Kidney capillary endothelial cell (primary cell): ENCODE results near the gene ASTN2.

Experiments used
- DNase-seq: peaks from one replicate; pipeline ENCODE4 v3.0.0-alpha.2; 2018; ENCODE audit warnings: low spot score

Gene ASTN2

DNA sequence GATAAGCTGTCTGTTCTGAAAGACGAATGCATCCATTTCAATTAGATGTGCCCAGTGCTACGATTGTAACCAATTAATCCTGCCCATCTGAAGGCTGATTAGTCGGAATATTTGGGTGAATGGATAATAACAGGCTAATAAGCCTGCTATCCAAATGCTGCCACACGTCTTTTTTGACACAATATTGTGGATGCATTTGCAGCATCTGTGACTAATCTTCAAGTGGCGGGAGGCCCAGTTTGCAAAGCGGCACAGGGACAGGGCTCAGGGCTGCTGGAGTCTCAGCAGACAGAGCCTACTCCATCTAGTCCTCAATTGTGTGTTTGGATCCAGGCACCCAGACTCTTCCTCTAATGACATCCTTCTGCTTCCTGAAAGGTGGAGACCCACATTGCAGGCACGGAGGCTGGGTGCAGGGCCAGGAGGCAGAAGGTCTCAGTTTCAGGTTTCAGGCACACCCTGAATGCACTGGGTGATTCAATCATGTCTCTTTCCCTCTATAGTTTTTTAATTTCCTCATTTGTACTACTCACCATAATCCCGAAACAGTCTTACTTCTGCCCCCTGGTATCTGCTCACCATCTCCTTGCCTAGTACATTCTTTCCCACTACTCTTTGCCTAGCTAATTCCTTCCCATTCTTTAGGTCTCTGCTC is 169.6 kb downstream of the ASTN2 start:
- DNase-seq = no peak

DNA sequence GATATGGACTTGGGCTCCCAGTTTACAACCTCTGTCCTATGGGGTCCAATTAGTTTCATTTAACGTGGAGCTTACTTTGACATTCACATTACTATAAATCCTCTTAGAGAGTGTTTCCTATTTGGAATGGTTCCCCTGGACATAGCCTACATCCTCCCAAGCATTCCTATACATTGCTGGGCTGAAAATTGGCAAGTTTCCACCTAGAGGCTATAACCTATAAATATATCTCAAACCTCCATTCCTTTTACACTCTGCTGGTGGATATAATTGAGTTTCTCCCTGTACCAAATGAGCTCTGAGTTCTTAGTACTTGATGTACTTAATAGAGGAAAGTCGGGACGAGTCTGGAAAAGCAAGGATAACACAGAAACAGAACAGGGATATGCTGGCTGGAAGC is 172.8 kb downstream of the ASTN2 start:
- no peak for DNase-seq

DNA sequence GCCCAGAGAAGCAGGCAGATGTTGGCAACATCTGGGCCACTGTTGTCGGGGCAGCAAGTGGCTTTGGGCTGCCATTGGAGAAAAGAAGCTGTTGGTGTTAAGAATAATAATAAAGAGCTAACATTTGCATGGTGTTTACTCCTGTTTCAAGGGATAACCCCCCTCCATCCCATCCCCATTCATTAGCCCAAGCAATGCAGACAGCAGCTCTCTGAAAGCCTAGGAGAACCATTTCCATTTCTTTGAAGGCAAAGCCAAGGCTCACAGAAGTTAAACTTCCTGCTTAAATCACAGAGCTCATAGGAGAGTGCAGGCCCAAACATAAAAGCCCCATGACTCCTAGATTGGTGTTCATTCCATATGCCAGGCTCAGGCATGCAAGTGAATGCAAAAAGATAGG is 175.4 kb downstream of the ASTN2 start:
- no peak for DNase-seq

DNA sequence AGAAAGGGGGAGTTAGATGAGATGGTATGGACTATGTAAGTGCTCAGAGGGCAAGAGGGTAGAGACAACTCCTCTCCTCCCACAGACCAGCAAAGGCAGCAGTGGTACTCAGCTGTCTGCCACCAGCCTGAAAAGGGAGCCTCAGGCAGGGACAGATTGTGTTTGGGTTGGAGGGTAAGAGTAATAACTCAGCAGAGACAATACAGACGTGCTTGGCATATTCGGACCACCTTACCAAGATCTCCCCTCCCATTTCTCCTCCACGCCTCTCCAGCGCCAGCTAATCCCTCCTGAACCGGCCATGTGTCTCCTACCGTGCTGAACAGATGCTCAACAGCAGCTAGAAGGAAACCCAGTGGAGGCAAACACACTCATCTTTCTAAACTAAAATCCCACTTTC is 180.8 kb downstream of the ASTN2 start:
- DNase-seq = no peak

DNA sequence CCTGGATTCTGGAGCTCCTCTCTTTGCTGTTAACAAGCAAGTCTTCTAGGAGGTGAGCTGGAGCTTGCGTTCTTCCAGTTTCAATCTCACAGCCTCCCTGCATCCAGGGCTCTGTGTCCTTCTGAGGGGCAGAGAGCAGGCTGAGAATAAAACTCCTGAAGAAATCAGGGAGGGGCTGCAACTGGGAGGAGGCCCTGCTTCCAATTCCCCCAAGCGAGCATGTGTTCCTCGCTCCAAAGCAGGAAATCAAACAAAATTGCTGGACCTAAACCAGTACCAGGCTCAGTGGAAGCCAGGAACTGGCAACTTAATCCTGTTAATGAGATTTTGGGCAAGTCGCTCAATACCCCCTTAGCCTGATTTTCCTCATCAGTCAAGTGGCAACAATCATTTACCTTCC is 181.8 kb downstream of the ASTN2 start:
- DNase-seq = no peak

DNA sequence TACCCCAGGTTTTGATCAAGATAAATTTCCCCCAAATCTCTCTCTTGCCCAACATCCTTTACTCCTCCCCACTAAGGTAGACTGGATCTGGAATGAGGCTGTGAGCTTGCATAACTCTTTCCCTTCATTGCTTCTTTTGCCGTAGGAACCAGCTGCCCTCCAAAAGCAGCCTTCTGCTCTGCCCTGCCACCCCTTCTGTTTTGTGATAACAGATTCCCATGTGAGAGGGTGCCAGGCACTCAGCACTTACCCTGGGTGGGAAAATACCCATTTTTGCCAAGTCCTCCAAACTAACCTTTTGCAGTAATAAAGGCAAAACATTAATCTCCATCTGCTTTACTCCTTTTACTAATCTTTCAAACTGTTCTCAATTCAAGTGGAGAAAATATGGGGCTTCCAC is 182.6 kb downstream of the ASTN2 start:
- no peak for DNase-seq

DNA sequence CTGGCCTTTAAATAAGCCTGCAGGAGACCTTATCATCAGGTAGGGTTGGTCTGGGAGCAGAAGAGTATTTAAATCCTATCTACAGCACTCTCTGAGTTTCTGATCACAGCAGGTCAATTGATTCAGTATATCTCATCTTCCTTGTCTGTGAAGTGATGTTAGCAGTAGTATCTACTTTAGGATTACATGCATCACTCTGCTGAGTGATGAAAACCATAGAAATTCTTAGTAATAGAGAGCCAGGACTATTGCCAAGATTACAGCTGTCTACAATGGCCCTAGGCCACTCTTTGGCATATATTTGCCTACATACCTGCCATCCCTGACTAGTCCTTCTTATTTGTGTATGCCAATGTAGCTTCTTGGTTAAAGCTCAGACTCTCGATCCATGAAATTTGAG is 183.8 kb downstream of the ASTN2 start:
- DNase-seq = no peak

DNA sequence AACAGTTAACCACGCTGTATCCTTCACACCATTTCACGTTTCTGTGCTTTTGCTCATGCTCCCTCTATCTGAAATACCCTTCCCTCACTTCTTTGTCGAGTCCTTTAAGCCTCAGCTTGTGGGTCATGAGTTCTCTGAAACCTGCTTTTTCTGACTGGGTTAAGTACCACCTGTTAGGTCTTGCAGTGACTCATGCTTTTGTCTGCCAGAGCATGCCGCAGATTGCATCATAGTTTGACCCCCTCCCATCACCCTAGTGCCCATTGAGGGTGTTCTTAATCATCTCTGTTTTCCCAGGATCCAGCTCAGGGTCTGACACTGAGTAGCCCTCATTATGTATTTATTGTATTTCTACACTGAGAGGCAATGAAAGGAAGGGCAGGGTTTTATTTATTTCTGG is 190.2 kb downstream of the ASTN2 start:
- DNase-seq = no peak

DNA sequence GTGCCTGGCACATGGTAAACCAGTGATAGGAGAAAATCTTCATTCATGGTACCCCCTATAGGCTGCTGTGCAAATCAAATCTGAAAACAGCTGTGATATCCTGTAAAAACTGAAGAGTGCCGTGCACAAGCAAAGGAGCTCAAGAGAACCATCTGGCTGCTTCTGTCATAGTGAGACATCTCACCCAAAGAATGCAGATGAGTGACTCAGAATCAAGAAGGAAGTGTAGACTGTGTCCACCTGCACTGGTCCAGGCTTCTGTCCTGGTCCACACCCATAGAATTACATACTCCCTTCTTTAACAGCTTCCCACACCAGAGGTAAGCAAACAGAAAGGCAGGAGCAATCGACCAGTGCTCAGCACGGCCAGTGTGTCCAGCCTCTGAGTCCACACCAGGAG is 195.9 kb downstream of the ASTN2 start:
- no peak for DNase-seq

DNA sequence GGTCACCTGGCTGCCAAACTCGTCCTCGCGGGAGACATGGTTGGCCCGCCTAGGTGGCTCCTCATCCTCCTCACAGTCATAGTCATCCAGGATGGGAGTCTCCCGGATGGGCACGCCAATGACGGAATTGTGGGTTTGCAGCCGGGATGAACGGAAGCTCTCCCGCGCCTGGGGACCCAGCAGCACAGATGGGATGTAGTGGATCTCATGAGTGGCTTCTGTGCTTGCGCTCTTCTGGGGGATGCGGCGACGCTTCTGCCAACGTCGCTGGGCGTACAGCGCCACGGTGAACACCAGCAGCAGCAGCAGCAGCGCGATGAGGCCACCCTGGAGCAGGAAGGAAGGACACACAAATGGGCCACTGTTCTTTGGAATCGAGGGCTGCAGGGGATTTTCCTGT is 200.4 kb downstream of the ASTN2 start:
- no peak for DNase-seq

DNA sequence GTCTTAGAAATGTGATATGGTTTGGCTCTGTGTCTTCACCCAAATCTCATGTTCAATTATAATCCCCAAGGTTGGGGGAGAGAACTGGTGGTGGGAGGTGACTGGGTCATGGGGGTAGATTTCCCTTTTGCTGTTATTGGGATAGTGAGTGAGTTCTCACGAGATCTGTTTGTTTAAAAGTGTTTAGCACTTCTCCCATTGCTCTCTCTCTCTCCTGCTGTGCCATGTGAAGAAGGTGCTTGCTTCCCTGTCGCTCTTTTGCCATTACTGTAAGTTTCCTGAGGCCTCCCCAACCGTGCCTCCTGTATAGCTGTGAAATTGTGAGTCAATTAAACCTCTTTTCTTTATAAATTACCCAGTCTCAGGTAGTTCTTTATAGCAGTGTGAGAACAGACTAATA is 203.6 kb downstream of the ASTN2 start:
- no peak for DNase-seq

DNA sequence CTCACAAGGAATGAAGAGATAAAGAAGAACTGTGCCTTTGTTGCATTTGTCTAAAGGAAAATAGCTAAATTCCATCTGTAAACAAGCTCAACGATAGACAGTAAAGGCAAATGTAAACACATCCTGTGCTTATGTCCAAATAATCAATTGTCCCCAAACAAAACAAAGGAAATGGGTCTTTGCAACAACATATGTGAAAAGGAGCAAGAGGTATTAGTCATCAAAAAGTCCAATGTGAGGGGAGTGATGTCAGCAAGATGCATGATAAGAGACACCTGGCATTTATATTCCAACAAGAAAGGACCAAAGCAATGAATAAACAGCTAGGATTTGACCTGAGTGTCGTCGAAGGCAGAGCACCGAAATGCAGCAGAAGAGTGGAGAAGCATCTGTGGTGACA is 209.1 kb downstream of the ASTN2 start:
- no peak for DNase-seq

DNA sequence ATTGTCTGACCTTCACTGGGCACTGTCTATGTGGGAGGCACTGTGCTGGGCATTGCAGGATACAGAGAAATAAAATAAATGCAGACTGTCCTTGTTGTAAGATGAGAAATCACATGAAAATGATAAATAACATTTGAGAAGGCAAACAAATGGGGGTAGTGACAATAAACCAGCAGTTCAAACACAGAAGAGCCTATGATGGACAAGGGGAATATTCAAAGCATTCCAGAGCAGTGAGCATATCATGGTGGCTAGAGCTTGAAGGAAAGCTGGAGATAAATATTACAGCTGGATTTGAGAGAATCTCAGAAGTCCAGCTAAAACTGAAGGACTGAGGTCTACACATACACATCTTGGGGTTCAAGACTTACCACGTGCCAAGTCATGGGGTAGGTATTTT is 209.9 kb downstream of the ASTN2 start:
- DNase-seq = no peak

DNA sequence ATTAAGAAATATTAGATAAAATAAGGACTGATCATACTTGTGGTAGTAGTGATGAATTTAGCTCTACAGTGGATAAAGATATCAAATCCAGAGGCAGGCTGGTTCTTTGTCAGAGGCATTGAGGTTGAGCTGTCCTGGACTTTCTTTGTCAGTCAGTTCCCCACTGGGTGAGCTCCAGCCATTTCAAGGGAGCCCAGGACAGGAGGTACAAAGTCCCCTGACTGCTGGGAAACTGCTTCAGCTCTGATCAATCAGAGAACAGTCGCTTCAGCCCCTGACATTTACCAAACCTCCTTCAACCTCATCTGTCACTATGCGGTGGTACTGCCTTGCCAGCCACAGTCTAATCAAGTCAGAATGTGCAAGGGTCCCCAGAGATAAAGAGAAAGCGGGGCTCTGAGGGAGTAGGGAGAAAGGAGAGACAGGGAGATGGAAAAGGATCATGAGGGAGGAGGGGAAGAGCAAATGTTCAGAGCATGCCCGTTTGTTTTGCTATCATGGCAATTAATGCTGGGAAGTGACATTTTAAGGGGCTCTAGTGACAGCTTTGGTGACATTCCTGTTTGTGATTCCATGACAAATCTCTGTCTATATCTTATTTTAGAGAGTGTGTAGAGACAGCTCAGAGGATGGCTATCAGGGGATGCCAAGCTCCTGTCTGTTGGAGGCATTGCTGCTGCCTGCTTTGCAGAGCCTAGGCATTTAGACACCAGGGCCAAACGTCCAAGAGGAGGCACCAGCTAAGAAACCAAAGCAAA is 223.2 kb downstream of the ASTN2 start:
- DNase-seq = no peak

DNA sequence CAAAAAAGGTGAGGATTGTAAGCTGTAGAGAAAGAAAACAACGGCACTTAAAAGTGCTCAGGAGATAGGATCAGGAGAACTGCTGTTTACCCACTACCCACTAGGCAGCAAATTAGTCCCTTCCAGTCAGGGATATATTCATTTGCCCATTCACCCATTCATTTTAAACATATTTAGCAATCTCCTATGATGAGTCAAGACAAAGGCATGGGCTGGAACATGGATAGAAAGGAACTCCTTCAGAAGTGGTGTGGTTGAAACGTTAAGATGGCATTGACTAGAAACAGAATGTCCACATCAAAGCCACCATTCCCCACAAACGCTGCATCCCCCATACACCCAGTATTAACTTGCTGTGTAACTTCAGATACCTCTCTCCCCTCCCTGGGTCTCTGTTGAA is 225.7 kb downstream of the ASTN2 start:
- no peak for DNase-seq

DNA sequence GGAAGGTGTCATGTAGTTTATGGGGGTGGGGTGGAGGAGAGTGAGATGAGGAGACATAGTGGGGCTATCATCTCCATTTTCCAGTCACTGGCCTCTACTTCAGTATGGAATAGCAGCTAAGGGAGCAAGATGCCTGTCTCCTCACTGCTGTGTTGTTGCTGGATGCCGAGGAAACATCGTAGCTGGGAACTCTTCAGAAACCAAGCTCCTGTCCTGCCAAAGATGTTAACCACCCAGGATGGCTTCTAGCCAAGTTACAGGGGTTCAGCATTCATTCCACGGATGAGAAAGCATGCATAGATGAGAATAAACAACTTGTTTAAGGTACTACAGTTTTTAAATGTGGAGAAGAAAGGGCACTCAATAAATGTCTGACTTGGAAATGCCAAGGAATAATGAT is 226.5 kb downstream of the ASTN2 start:
- no peak for DNase-seq

DNA sequence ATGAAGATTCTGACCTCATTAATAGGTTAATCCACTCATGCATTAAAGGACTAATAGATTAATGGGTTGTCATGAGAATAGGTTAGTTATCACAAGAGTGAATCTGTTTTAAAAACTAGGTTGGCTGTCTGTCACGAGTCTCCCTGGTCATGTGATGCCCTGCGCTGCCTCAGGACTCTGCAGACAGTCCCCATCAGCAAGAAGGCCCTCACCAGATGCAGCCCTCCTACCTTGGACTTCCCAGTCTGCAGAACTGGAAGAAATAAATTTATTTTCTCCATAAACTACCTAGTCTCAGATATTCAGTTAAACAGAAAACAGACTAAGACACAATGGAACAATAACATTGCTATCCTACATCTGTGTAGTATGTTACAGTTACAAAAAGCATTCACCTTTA is 227.4 kb downstream of the ASTN2 start:
- no peak for DNase-seq

DNA sequence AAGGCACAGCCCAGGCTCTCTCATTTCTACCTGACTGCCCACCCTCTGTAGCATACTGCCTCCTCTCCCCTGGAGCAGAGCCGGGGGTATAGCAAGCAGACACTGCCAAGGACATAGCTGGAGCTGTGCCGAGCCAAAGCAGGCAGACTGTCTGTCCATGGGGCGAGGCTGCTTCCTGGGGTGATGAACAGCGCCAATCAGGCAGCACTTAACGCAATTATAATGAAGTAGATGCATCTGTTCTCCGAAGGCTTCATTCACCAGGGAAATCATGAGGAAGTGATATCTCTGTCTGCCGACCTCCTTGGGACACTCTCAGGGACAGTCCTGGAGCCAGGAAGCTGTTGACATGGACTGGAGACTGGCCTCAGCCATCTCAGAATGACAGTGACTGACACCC is 230.7 kb downstream of the ASTN2 start:
- DNase-seq = no peak

DNA sequence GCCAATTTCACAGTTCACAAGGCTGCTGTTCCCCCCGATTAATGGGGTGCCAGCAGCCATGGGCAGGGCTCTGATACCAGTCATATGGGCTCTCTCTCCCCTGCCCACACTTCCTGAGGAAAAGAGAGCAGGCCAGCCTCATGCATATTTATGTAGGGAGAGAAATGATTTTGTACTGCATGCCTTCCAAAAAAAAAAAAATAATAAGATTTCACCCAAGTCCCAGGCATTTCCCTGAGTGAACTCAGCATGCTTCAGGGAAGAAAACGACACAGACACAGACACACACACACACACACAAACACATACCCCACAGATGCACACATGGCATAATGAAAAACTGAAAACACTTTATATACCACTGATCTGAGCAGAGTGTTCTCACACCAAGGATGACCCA is 232.8 kb downstream of the ASTN2 start:
- DNase-seq = no peak

DNA sequence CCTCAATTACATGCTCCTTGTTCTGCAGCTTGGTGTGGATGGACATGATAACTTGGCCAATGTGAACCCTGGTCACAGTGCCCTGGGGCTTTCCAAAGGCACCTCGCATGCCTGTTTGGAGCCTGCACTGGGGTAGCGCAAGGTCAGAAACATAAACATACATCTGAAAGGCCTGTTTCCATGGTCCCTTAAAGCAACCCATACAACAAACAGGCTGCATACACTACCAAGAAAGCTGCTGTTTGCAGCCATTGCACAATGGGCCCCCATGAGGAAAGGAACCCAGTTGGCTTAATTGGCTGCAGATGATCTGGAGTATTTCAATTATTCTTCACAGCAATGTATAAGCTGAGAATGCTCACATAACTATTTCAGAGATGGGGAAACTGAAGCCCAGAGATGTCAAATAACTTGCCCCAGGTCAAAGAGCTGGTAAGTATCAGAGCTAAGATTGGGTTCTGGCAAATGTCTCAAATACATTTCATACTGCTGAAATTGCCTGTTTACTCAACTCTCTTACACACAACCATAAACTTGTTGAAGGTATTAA is 233.9 kb downstream of the ASTN2 start:
- no peak for DNase-seq

DNA sequence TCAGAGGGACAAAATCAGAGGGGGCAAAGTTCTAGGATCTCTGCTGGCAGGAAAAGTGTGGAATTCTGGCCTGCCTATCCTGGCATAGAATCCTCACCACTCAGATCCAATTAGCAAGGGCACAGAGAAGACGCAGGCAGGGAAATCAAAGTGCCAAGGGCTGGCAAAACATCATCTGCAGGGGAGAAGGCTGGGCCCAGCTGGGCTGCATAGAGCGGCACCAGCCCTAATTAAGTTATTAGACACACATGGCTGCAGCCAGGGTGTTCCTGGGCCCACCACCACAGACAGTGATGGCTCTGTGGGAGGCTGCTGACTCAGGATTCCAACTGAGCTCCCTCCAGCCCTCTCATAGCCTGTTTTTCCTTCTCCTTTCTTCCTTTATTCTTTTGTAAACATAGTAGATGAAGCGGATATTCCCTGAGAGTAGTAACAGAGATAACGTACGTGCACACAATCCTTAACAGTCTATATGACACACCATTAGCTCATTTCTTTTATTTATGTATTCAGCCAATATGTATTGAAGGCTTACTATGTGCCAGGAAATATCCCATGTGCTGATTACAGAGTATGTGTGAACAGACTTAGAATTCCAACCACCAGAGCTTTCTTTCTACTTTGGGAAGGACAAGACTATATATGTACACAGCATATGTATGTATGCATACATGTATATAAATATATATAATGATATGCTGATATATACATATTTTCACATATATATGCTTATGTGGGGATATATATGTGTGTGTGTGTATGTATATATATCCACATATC is 236.1 kb downstream of the ASTN2 start:
- DNase-seq = no peak

DNA sequence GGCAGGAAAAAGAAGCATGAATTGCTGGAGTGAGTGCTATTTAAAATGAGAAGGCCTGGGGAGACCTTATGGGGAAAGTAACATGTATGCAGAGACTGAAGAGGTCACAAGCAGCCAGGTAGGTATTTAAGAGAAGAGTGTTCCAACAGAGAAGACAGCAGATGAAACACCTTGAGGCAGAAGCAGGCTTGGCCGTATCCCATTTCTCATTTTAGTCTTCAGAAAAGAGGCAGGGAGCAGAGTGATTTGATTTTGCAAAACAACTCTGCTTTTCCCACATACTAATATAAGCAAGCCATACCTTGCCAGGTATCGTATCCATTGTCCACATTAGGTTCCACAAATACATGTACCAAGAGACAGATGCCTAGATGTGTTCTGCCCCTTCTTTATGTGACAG is 244.3 kb downstream of the ASTN2 start:
- DNase-seq = no peak

DNA sequence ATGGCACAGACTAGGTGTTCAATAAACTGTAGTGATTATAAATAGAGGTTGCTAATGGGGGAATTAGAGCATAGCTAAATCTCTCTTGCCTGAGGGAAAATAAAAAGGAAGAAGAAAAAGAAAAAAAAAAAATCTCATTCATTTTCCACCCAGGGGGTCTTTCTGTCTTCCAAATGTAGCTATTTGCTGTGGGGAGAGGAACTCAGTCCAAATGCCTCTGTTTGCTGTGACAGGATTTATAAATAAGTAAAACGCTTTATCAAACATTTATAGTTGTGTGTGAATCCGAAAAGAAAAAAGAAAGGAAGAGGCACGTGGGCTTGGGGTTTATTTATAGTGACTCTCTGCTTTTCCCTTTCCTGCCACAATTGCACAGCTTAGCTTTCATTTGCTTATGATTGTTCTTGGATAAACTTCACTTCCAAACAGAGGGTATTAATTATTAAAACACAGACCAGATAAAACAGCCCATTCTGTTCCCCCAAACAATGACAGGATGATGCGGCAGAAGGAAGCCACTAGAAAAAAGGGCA is 245.7 kb downstream of the ASTN2 start:
- no peak for DNase-seq
